Neural cell (in vitro differentiated cells): ENCODE data around the gene SLC16A10. TPM values are rescaled to one million over a fixed set of nuclear protein-coding genes. Genes with fewer than 3 reads are reported as not detected.
"Not testable (repeated sequence)": the region's sequence is repeated elsewhere in the genome, so short reads cannot be mapped to it uniquely, and the experiment has no call there.

Source experiments
- H2AFZ ChIP-seq: fragments of 200-600, 300-800 bp; sonication (generic), shearing (Covaris generic); 2 replicates; pipeline ENCODE4 v1.6.0; 2014; ENCODE audit warnings: low read depth, mild to moderate bottlenecking, antibody characterized with exemption, low read length, moderate library complexity
- H3F3A ChIP-seq: fragments of 200-600 bp; shearing (Covaris generic); 2 replicates; pipeline ENCODE4 v1.6.1; 2016; ENCODE audit warnings: mild to moderate bottlenecking, moderate library complexity, mixed read lengths, antibody characterized with exemption, low read length; ENCODE audit not compliant: insufficient read depth, poor library complexity, severe bottlenecking
- H3K27ac ChIP-seq: fragments of 200-600, 300-800 bp; sonication (generic), shearing (Covaris generic); 2 replicates; pipeline ENCODE4 v1.5.1; 2014; ENCODE audit warnings: mild to moderate bottlenecking, low read length, moderate library complexity
- H3K27me3 ChIP-seq: fragments of 300-800, 200-600 bp; sonication (generic), shearing (Covaris generic); 2 replicates; pipeline ENCODE4 v1.6.0; 2014; ENCODE audit warnings: mild to moderate bottlenecking, low read depth, low read length, moderate library complexity; ENCODE audit not compliant: insufficient read depth
- H3K36me3 ChIP-seq: fragments of 300-800, 200-600 bp; sonication (generic), shearing (Covaris generic); 2 replicates; pipeline ENCODE4 v1.5.1; 2014; ENCODE audit warnings: mild to moderate bottlenecking, antibody characterized with exemption, low read length, moderate library complexity; ENCODE audit not compliant: insufficient read depth
- H3K4me2 ChIP-seq: fragments of 300-800, 200-600 bp; sonication (generic), shearing (Covaris generic); 2 replicates; pipeline ENCODE4 v1.6.0; 2014; ENCODE audit warnings: mild to moderate bottlenecking, low read length
- H3K4me3 ChIP-seq: fragments of 300-800, 200-600 bp; sonication (generic), shearing (Covaris generic); 2 replicates; pipeline ENCODE4 v1.5.1; 2014; ENCODE audit warnings: mild to moderate bottlenecking, low read length, moderate library complexity
- H3K79me2 ChIP-seq: fragments of 200-600 bp; shearing (Covaris generic); replicated peaks from 2 replicates; pipeline ENCODE4 v1.6.0; 2014; ENCODE audit warnings: mild to moderate bottlenecking, low read length, moderate library complexity; ENCODE audit not compliant: insufficient read depth
- H3K9ac ChIP-seq: fragments of 300-800, 200-600 bp; sonication (generic), shearing (Covaris generic); 2 replicates; pipeline ENCODE4 v1.6.1; 2016; ENCODE audit warnings: mild to moderate bottlenecking, low read length, mixed read lengths
- H3K9me2 ChIP-seq: fragments of 200-600 bp; shearing (Covaris generic); 2 replicates; pipeline ENCODE4 v1.6.1; 2016; ENCODE audit warnings: mild to moderate bottlenecking, low read length, mixed read lengths; ENCODE audit not compliant: insufficient read depth
- H3K9me3 ChIP-seq: fragments of 200-600, 300-800 bp; sonication (generic), shearing (Covaris generic); 2 replicates; pipeline ENCODE4 v1.6.1; 2016; ENCODE audit warnings: mild to moderate bottlenecking, mixed run types, low read length, moderate library complexity, mixed read lengths
- H4K20me1 ChIP-seq: fragments of 200-600 bp; shearing (Covaris generic); 2 replicates; pipeline ENCODE4 v1.6.1; 2016; ENCODE audit warnings: mild to moderate bottlenecking, mixed run types; ENCODE audit not compliant: insufficient read depth
- EP300 ChIP-seq: fragments of 450-650 bp; conservative IDR thresholded peaks from 2 replicates; pipeline ENCODE4 v1.6.1; 2014; ENCODE audit warnings: antibody characterized with exemption, mild to moderate bottlenecking, moderate library complexity; ENCODE audit not compliant: poor library complexity, severe bottlenecking
- EZH2 ChIP-seq: fragments of 200-600, 300-800 bp; shearing (Covaris generic), sonication (generic); IDR thresholded peaks from 2 replicates; pipeline ENCODE4 v1.6.1; 2014; ENCODE audit warnings: antibody characterized with exemption, low read length, borderline replicate concordance, mild to moderate bottlenecking; ENCODE audit not compliant: insufficient read depth, poor library complexity, severe bottlenecking
- MXI1 ChIP-seq: fragments of 450-650 bp; conservative IDR thresholded peaks from 2 replicates; pipeline ENCODE4 v1.6.1; 2014; ENCODE audit warnings: antibody characterized with exemption, mild to moderate bottlenecking; ENCODE audit not compliant: poor library complexity, severe bottlenecking
- POLR2AphosphoS5 ChIP-seq: IDR thresholded peaks from 2 replicates; pipeline ENCODE4 v1.6.1; 2012
- RAD21 ChIP-seq: fragments of 450-650 bp; conservative IDR thresholded peaks from 2 replicates; pipeline ENCODE4 v1.6.1; 2014; ENCODE audit warnings: antibody characterized with exemption, mild to moderate bottlenecking, moderate library complexity
- SMC3 ChIP-seq: fragments of 450-650 bp; conservative IDR thresholded peaks from 2 replicates; pipeline ENCODE4 v1.6.1; 2014; ENCODE audit warnings: antibody characterized with exemption, mild to moderate bottlenecking, moderate library complexity; ENCODE audit not compliant: poor library complexity
- TAF1 ChIP-seq: IDR thresholded peaks from 2 replicates; pipeline ENCODE4 v1.6.1; 2012; ENCODE audit warnings: low read depth
- polyA plus RNA-seq: library from polyadenylated mRNA; depleted of rRNA; stranded (reverse); fragments of >200 nt; gene quantifications from 2 replicates; pipeline ENCODE4 v1.2.3, GENCODE V29; 2014
- TF ChIP-seq, protein P1 (sequence below): fragments of 450-650 bp; IDR thresholded peaks from 2 replicates; pipeline ENCODE4 v1.5.1; 2014; ENCODE audit warnings: antibody characterized with exemption, mild to moderate bottlenecking, moderate library complexity; ENCODE audit not compliant: poor library complexity, severe bottlenecking
- TF ChIP-seq, protein P2 (sequence below): IDR thresholded peaks from 2 replicates; pipeline ENCODE4 v1.6.1; 2012; ENCODE audit warnings: borderline replicate concordance

SLC16A10 gene
- polyA plus RNA-seq, 1 donor from 2014 or later: 1.5 TPM

DNA sequence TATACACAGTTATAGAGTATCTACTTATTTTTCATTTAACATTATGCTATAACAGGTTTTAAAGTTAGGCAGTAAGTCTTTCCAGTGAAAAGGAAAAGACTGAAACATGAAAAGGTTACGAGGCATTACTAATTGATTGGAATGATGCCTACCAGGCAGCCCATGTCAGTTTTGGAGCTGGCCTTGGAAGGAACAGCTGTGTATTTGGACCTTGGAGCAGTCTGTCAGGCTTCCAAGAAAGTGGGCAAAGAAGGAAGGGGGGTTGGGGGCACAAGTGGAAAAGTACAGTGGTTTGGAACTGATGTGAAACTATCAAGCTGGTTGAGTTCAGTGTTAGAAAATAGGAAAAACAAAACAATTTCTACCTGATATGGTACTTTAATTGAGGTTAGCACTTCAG lies 41.7 kb downstream of the SLC16A10 start:
- no peak overlapping the region for H3K9ac ChIP-seq
- H3K9me3 ChIP-seq: no peaks in the 10 kb centered on the region
- H3K27me3 ChIP-seq: no peaks in the 10 kb centered on the region
- no peak overlapping the region for H3K4me3 ChIP-seq
- no peaks in the 10 kb centered on the region for H3F3A ChIP-seq
- no peak overlapping the region for H2AFZ ChIP-seq
- H3K27ac ChIP-seq: no peak overlapping the region
- no peak overlapping the region for H3K4me2 ChIP-seq
- no peaks in the 10 kb centered on the region for H3K36me3 ChIP-seq
- no peaks in the 10 kb centered on the region for H4K20me1 ChIP-seq
- TF ChIP-seq RAD21 (no peak), EZH2 (no peak), EP300 (no peak), MXI1 (no peak), TAF1 (no peak), POLR2AphosphoS5 (no peak), SMC3 (no peak)
- TF ChIP-seq, protein P1, sequence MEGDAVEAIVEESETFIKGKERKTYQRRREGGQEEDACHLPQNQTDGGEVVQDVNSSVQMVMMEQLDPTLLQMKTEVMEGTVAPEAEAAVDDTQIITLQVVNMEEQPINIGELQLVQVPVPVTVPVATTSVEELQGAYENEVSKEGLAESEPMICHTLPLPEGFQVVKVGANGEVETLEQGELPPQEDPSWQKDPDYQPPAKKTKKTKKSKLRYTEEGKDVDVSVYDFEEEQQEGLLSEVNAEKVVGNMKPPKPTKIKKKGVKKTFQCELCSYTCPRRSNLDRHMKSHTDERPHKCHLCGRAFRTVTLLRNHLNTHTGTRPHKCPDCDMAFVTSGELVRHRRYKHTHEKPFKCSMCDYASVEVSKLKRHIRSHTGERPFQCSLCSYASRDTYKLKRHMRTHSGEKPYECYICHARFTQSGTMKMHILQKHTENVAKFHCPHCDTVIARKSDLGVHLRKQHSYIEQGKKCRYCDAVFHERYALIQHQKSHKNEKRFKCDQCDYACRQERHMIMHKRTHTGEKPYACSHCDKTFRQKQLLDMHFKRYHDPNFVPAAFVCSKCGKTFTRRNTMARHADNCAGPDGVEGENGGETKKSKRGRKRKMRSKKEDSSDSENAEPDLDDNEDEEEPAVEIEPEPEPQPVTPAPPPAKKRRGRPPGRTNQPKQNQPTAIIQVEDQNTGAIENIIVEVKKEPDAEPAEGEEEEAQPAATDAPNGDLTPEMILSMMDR: no peak
- TF ChIP-seq, protein P2, sequence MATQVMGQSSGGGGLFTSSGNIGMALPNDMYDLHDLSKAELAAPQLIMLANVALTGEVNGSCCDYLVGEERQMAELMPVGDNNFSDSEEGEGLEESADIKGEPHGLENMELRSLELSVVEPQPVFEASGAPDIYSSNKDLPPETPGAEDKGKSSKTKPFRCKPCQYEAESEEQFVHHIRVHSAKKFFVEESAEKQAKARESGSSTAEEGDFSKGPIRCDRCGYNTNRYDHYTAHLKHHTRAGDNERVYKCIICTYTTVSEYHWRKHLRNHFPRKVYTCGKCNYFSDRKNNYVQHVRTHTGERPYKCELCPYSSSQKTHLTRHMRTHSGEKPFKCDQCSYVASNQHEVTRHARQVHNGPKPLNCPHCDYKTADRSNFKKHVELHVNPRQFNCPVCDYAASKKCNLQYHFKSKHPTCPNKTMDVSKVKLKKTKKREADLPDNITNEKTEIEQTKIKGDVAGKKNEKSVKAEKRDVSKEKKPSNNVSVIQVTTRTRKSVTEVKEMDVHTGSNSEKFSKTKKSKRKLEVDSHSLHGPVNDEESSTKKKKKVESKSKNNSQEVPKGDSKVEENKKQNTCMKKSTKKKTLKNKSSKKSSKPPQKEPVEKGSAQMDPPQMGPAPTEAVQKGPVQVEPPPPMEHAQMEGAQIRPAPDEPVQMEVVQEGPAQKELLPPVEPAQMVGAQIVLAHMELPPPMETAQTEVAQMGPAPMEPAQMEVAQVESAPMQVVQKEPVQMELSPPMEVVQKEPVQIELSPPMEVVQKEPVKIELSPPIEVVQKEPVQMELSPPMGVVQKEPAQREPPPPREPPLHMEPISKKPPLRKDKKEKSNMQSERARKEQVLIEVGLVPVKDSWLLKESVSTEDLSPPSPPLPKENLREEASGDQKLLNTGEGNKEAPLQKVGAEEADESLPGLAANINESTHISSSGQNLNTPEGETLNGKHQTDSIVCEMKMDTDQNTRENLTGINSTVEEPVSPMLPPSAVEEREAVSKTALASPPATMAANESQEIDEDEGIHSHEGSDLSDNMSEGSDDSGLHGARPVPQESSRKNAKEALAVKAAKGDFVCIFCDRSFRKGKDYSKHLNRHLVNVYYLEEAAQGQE: no peak
- no peaks in the 10 kb centered on the region for H3K9me2 ChIP-seq
- no peaks in the 10 kb centered on the region for H3K79me2 ChIP-seq

DNA sequence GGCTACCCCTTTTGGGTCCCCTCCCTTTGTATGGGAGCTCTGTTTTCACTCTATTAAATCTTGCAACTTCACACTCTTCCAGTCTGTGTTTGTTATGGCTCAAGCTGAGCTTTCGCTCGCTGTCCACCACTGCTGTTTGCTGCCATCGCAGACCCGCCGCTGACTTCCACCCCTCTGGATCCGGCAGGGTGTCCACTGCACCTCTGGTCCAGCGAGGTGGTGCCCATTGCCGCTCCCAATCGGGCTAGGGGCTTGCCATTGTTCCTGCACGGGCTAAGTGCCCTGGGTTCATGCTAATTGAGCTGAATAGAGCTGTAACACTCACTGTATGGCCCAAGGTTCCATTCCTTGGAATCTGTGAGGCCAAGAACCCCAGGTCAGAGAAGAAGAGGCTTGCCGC lies 43.7 kb downstream of the SLC16A10 start:
- not testable (repeated sequence) for H3K9ac ChIP-seq, H3K27ac ChIP-seq, H3K9me2 ChIP-seq, H3K4me3 ChIP-seq, H3K79me2 ChIP-seq, H3K27me3 ChIP-seq, H3K9me3 ChIP-seq, H3K36me3 ChIP-seq, H2AFZ ChIP-seq, H3F3A ChIP-seq, H3K4me2 ChIP-seq, H4K20me1 ChIP-seq

DNA sequence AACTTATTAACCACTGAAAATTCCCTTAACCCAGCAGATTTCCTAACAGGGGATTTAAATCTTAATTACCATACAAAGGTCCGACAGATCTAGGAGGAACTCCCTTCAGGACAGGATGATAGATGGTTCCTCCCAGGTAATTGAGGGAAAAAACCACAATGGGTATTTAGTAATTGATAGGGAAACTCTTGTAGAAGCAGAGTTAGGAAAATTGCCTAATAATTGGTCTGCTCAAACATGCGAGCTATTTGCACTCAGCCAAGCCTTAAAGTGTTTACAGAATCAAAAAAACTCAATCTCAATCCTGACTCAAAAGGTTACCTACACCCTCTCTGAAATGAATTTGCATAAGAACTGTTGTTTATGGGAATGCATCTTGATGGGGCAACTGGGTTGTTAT lies 45.4 kb downstream of the SLC16A10 start:
- not testable (repeated sequence) for H3K9ac ChIP-seq, H3K79me2 ChIP-seq, H3K27ac ChIP-seq, H3K4me2 ChIP-seq, H4K20me1 ChIP-seq, H3F3A ChIP-seq, H3K36me3 ChIP-seq, H3K4me3 ChIP-seq, H2AFZ ChIP-seq, H3K9me2 ChIP-seq, H3K27me3 ChIP-seq, H3K9me3 ChIP-seq

DNA sequence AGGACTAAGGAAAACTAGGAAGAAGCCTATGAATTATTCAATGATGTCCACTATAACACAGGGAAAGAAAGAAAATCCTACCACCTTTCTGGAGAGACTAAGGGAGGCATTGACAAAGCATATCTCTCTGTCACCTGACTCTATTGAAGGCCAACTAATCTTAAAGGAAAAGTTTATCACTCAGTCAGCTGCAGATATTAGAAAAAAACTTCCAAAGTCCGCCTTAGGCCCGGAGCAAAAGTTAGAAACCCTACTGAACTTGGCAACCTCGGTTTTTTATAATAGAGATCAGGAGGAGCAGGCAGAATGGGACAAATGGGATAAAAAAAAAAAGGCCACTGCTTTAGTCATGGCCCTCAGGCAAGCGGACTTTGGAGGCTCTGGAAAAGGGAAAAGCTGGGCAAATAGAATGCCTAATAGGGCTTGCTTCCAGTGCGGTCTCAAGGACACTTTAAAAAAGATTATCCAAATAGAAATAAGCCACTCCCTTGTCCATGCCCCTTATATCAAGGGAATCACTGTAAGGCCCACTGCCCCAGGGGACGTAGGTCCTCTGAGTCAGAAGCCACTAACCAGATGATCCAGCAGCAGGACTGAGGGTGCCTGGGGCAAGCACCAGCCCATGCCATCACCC lies 47.0 kb downstream of the SLC16A10 start:
- H3K4me2 ChIP-seq, H3K27me3 ChIP-seq, H3K4me3 ChIP-seq, H3K36me3 ChIP-seq, H2AFZ ChIP-seq, H3K9me3 ChIP-seq, H4K20me1 ChIP-seq, H3F3A ChIP-seq, H3K9me2 ChIP-seq, H3K9ac ChIP-seq, H3K27ac ChIP-seq, H3K79me2 ChIP-seq: not testable (repeated sequence)

DNA sequence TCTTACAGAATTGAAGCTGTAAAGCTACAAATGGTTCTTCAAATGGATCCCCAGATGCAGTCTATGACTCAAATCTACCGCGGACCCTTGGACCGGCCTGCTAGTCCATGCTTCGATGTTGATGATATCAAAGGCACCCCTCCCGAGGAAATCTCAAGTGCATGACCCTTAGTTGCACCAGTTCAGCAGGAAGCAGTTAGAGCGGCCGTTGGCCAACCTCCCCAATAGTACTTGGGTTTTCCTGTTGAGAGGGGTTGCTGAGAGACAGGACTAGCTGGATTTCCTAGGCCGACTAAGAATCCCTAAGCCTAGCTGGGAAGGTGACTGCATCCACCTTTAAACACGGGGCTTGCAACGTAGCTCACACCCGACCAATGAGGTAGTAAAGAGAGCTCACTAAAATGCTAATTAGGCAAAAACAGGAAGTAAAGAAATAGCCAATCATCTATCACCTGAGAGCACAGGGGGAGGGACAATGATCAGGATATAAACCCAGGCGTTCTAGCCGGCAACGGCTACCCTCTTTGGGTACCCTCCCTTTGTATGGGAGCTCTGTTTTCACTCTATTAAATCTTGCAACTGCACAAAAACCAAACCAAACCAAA lies 50.3 kb downstream of the SLC16A10 start:
- not testable (repeated sequence) for H3K36me3 ChIP-seq, H3K9me2 ChIP-seq, H2AFZ ChIP-seq, H3K79me2 ChIP-seq, H3K27me3 ChIP-seq, H3K27ac ChIP-seq, H3K9ac ChIP-seq, H3K4me2 ChIP-seq, H3K4me3 ChIP-seq, H3K9me3 ChIP-seq, H3F3A ChIP-seq, H4K20me1 ChIP-seq
